Measurements from ENCODE around the gene MYO1F. TPM values are rescaled to one million over a fixed set of nuclear protein-coding genes. Genes with fewer than 3 reads are reported as not detected.

Gene MYO1F
- total RNA-seq, 4 donors from 2014 or later: 5.1 to 21.5 (median 6.0) TPM

GRCh38 chr19:8478598-8478997, 98.6 kb downstream of the MYO1F start:
- TF ChIP-seq POLR2A (IDR thresholded peaks at IDR 0.05) (no peak), CTCF (IDR thresholded peaks at IDR 0.05) (no peak)
- Histone ChIP-seq H3K4me3 (replicated peaks in 1 of 3) (no peak overlapping the region), H3K27ac (no peak overlapping the region), H3K36me3 (peaks cover 43 to 48% of the 10 kb centered on the region in 2 donors), H3K27me3 (no peaks in the 10 kb centered on the region), H3K9me3 (no peaks in the 10 kb centered on the region), H3K4me1 (peaks cover 18 to 37% of the 10 kb centered on the region in 2 donors)
- WGBS, 2 donors: 70 to 78% methylated on average over 3 of the region's 3 CpGs
- no peak for DNase-seq
- intact Hi-C loops (cut with DNase I): no loop called here

- 83 to 87% methylated on average over 4 of the region's 4 CpGs for WGBS, 2 donors
- H3K36me3 ChIP-seq: peaks cover 42 to 48% of the 10 kb centered on the region in 2 donors
Measured at GRCh38 chr19:8477889-8478288, 99.4 kb downstream of the MYO1F start.

GRCh38 chr19:8476524-8476923, 100.7 kb downstream of the MYO1F start:
- no peak for TF ChIP-seq CTCF (IDR thresholded peaks at IDR 0.05)
- no peak for TF ChIP-seq POLR2A (IDR thresholded peaks at IDR 0.05)
- Histone ChIP-seq H3K9me3 (no peaks in the 10 kb centered on the region), H3K27ac (no peak overlapping the region), H3K4me3 (replicated peaks in 1 of 3) (no peak overlapping the region), H3K4me1 (peaks cover 18 to 35% of the 10 kb centered on the region in 2 donors), H3K36me3 (peaks cover 41 to 44% of the 10 kb centered on the region in 2 donors), H3K27me3 (no peaks in the 10 kb centered on the region)
- intact Hi-C loops (cut with DNase I): no loop called here
- DNase-seq: no peak
- WGBS, 2 donors: 90 to 99% methylated on average over 3 of the region's 8 CpGs

More at GRCh38 chr19:8477889-8478288, 99.4 kb downstream of the MYO1F start:
- H3K4me3 ChIP-seq (replicated peaks in 1 of 3): no peak overlapping the region
- H3K4me1 ChIP-seq: peaks cover 18 to 37% of the 10 kb centered on the region in 2 donors
- no peaks in the 10 kb centered on the region for H3K9me3 ChIP-seq
- H3K27me3 ChIP-seq: no peaks in the 10 kb centered on the region
- intact Hi-C loops (cut with DNase I): no loop called here
- DNase-seq: no peak
- H3K27ac ChIP-seq: no peak overlapping the region
- TF ChIP-seq POLR2A (IDR thresholded peaks at IDR 0.05) (no peak), CTCF (IDR thresholded peaks at IDR 0.05) (no peak)

GRCh38 chr19:8475005-8475404, 102.2 kb downstream of the MYO1F start:
- intact Hi-C loops (cut with DNase I): no loop called here
- Histone ChIP-seq H3K27ac (no peak overlapping the region), H3K27me3 (no peaks in the 10 kb centered on the region), H3K9me3 (no peaks in the 10 kb centered on the region), H3K4me1 (peaks cover 7 to 20% of the 10 kb centered on the region in 2 donors), H3K4me3 (replicated peaks in 1 of 3) (no peak overlapping the region), H3K36me3 (peaks cover 56 to 58% of the 10 kb centered on the region in 2 donors)
- 100% methylated on average over 1 of the region's 1 CpG for WGBS, 2 donors
- DNase-seq: no peak
- TF ChIP-seq CTCF (IDR thresholded peaks at IDR 0.05): no peak
- no peak for TF ChIP-seq POLR2A (IDR thresholded peaks at IDR 0.05)

- peaks cover 68 to 69% of the 10 kb centered on the region in 2 donors for H3K36me3 ChIP-seq
- 85 to 93% methylated on average over 6 of the region's 6 CpGs for WGBS, 2 donors
- no peaks in the 10 kb centered on the region for H3K9me3 ChIP-seq
- peaks cover 7 to 13% of the 10 kb centered on the region in 2 donors for H3K4me1 ChIP-seq
- intact Hi-C loops (cut with DNase I): no loop called here
- TF ChIP-seq POLR2A (IDR thresholded peaks at IDR 0.05) (no peak), CTCF (IDR thresholded peaks at IDR 0.05) (no peak)
- DNase-seq: no peak
- no peaks in the 10 kb centered on the region for H3K27me3 ChIP-seq
- no peak overlapping the region for H3K27ac ChIP-seq
- no peak overlapping the region for H3K4me3 ChIP-seq (replicated peaks in 1 of 3)
Measured at GRCh38 chr19:8473648-8474476, 103.4 kb downstream of the MYO1F start.
